Measurements from ENCODE around the gene RIMBP2. TPM values are rescaled to one million over a fixed set of nuclear protein-coding genes. Genes with fewer than 3 reads are reported as not detected.

RIMBP2 gene
- polyA plus RNA-seq, 1 donor from 2014 or later = 14.6 TPM

GRCh38 chr12:130419116-130419515 is 297.0 kb downstream of the RIMBP2 start:
- Histone ChIP-seq H4K20me1 (ENCODE audit: insufficient read depth) (no peaks in the 10 kb centered on the region), H3K27me3 (ENCODE audit: insufficient read depth, low read depth, low read length) (no peaks in the 10 kb centered on the region), H3K4me2 (ENCODE audit: low read length) (no peak overlapping the region), H3F3A (ENCODE audit: insufficient read depth, low read length, poor library complexity, severe bottlenecking) (no peaks in the 10 kb centered on the region), H3K36me3 (ENCODE audit: insufficient read depth, low read length) (no peaks in the 10 kb centered on the region), H3K4me3 (ENCODE audit: low read length) (no peak overlapping the region), H3K27ac (ENCODE audit: low read length) (no peak overlapping the region), H2AFZ (ENCODE audit: low read depth, low read length) (no peak overlapping the region), H3K9ac (ENCODE audit: low read length) (no peak overlapping the region), H3K79me2 (replicated peaks; ENCODE audit: insufficient read depth, low read length) (no peaks in the 10 kb centered on the region), H3K9me2 (ENCODE audit: insufficient read depth, low read length) (no peaks in the 10 kb centered on the region), H3K9me3 (ENCODE audit: low read length) (no peaks in the 10 kb centered on the region)
- TF ChIP-seq RAD21 (conservative IDR thresholded peaks at IDR 0.05) (no peak), SMC3 (conservative IDR thresholded peaks at IDR 0.05; ENCODE audit: poor library complexity) (no peak), EP300 (conservative IDR thresholded peaks at IDR 0.05; ENCODE audit: poor library complexity, severe bottlenecking) (no peak), POLR2AphosphoS5 (IDR thresholded peaks at IDR 0.05) (no peak), EZH2 (IDR thresholded peaks at IDR 0.05; ENCODE audit: borderline replicate concordance, insufficient read depth, low read length, poor library complexity, severe bottlenecking) (no peak), TAF1 (IDR thresholded peaks at IDR 0.05; ENCODE audit: low read depth) (no peak), CTCF (IDR thresholded peaks at IDR 0.05; ENCODE audit: poor library complexity, severe bottlenecking) (no peak), MXI1 (conservative IDR thresholded peaks at IDR 0.05; ENCODE audit: poor library complexity, severe bottlenecking) (no peak), REST (IDR thresholded peaks at IDR 0.05; ENCODE audit: borderline replicate concordance) (no peak)

- Histone ChIP-seq H3K9me3 (ENCODE audit: low read length) (no peaks in the 10 kb centered on the region), H2AFZ (ENCODE audit: low read depth, low read length) (no peak overlapping the region), H3K4me3 (ENCODE audit: low read length) (no peak overlapping the region), H3K9me2 (ENCODE audit: insufficient read depth, low read length) (no peaks in the 10 kb centered on the region), H3K4me2 (ENCODE audit: low read length) (no peak overlapping the region), H4K20me1 (ENCODE audit: insufficient read depth) (no peaks in the 10 kb centered on the region), H3K9ac (ENCODE audit: low read length) (no peak overlapping the region), H3F3A (ENCODE audit: insufficient read depth, low read length, poor library complexity, severe bottlenecking) (no peaks in the 10 kb centered on the region), H3K27ac (ENCODE audit: low read length) (no peak overlapping the region), H3K36me3 (ENCODE audit: insufficient read depth, low read length) (no peaks in the 10 kb centered on the region), H3K27me3 (ENCODE audit: insufficient read depth, low read depth, low read length) (no peaks in the 10 kb centered on the region), H3K79me2 (replicated peaks; ENCODE audit: insufficient read depth, low read length) (no peaks in the 10 kb centered on the region)
- TF ChIP-seq MXI1 (conservative IDR thresholded peaks at IDR 0.05; ENCODE audit: poor library complexity, severe bottlenecking) (no peak), POLR2AphosphoS5 (IDR thresholded peaks at IDR 0.05) (no peak), TAF1 (IDR thresholded peaks at IDR 0.05; ENCODE audit: low read depth) (no peak)
Observed at GRCh38 chr12:130418251-130418650, 297.8 kb downstream of the RIMBP2 start.

- Histone ChIP-seq H4K20me1 (ENCODE audit: insufficient read depth) (no peaks in the 10 kb centered on the region), H3K9ac (ENCODE audit: low read length) (no peak overlapping the region), H3K36me3 (ENCODE audit: insufficient read depth, low read length) (no peaks in the 10 kb centered on the region), H3K4me2 (ENCODE audit: low read length) (no peak overlapping the region), H3K4me3 (ENCODE audit: low read length) (no peak overlapping the region), H3K79me2 (replicated peaks; ENCODE audit: insufficient read depth, low read length) (no peaks in the 10 kb centered on the region), H2AFZ (ENCODE audit: low read depth, low read length) (no peak overlapping the region), H3F3A (ENCODE audit: insufficient read depth, low read length, poor library complexity, severe bottlenecking) (no peaks in the 10 kb centered on the region), H3K9me2 (ENCODE audit: insufficient read depth, low read length) (no peaks in the 10 kb centered on the region), H3K9me3 (ENCODE audit: low read length) (no peaks in the 10 kb centered on the region), H3K27ac (ENCODE audit: low read length) (no peak overlapping the region), H3K27me3 (ENCODE audit: insufficient read depth, low read depth, low read length) (no peaks in the 10 kb centered on the region)
- TF ChIP-seq EZH2 (IDR thresholded peaks at IDR 0.05; ENCODE audit: borderline replicate concordance, insufficient read depth, low read length, poor library complexity, severe bottlenecking) (no peak), RAD21 (conservative IDR thresholded peaks at IDR 0.05) (no peak), MXI1 (conservative IDR thresholded peaks at IDR 0.05; ENCODE audit: poor library complexity, severe bottlenecking) (no peak), TAF1 (IDR thresholded peaks at IDR 0.05; ENCODE audit: low read depth) (no peak), POLR2AphosphoS5 (IDR thresholded peaks at IDR 0.05) (no peak), SMC3 (conservative IDR thresholded peaks at IDR 0.05; ENCODE audit: poor library complexity) (no peak), EP300 (conservative IDR thresholded peaks at IDR 0.05; ENCODE audit: poor library complexity, severe bottlenecking) (no peak), REST (IDR thresholded peaks at IDR 0.05; ENCODE audit: borderline replicate concordance) (no peak), CTCF (IDR thresholded peaks at IDR 0.05; ENCODE audit: poor library complexity, severe bottlenecking) (no peak)
Observed at GRCh38 chr12:130414381-130414780, 301.7 kb downstream of the RIMBP2 start.

Data from neural cell (in vitro differentiated cells).